ENCODE results near the gene SV2C.
"Not testable (repeated sequence)": the region's sequence is repeated elsewhere in the genome, so short reads cannot be mapped to it uniquely, and the experiment has no call there.

The SV2C gene

GRCh38 chr5:76363352-76364225 lies 280.4 kb downstream of the SV2C start:
- DNase-seq, result no peak

GRCh38 chr5:76364226-76364589 lies 281.0 kb downstream of the SV2C start:
- no peak for DNase-seq

DNA sequence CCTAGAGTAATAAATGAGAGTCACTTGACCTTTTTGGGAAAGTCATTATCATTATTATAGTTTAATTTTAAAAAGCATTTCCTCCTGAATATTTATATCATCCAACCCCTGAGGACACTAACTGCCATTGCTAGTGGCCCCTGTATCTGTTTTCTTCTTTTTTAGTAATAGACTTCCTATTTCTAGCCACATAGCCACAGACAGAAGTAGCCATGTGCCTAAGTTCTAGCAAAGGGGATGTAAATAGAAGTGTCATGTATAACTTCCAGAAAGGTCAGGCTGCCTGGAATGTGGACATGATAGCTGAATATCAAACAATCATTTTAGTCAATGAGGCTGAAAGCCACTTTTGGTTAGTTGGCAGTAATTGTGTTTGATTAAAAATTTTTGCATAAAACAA lies 282.4 kb downstream of the SV2C start:
- DNase-seq, result no peak

GRCh38 chr5:76366596-76366995 lies 283.4 kb downstream of the SV2C start:
- no peak for DNase-seq

GRCh38 chr5:76367623-76368371 lies 284.6 kb downstream of the SV2C start:
- DNase-seq, result no peak

- no peak for DNase-seq
Measured at GRCh38 chr5:76368941-76369340, 285.8 kb downstream of the SV2C start.

GRCh38 chr5:76369668-76370067 lies 286.5 kb downstream of the SV2C start:
- DNase-seq, result not testable (repeated sequence)

DNA sequence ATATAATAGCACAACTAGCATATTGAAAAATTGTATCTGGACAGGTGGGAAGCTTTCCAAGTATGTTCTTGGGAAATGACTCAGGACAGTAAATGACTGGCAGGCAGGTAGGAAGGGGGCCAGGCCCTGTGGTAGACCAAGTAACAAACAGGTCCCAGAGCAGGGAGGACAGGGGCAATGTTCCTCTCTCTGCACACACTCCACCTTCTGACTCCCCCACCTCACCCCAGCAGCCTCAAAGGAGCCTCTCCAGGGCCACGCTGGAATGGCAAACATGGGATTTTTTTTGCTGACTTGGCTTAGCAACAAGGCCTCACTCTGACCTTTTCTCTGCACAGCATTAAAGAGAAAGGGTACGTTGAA lies 288.8 kb downstream of the SV2C start:
- DNase-seq, result no peak

DNA sequence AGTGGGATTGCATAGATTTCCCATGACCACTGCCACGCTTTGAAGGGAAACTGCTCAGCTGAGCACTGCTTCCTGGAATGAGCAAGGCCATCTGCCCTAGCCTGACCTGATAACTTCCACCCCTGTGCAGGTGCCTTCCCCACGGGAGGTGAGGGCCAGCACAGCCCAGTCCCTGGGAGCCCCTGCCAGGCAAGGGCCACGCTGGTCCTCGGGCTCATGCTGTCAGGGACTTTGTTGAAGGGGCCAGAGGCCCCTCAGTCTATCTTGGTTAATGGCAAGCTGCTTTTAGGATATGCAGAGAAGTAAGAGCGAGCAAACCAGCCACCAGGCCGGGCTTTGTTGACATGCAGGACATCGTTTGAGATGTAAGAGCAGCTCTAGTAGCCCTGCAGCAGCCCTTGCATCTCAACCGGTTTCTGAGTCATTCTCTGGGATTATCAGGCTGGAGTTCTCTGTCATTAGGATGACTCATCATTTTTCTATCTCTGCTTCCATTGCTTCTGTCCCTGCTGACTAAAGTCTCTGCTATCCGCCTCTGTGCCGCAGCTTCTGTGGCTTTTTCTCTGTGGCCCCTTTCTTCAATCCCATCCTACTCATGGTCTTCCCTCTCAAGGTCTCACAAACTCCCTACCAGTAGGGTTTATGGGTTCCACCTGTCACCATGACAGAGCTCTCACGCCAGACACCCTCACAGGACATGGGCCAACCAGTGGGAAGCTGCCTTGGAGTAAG lies 289.3 kb downstream of the SV2C start:
- no peak for DNase-seq

- no peak for DNase-seq
Measured at GRCh38 chr5:76376148-76376865, 293.1 kb downstream of the SV2C start.

- DNase-seq, result no peak
Measured at GRCh38 chr5:76376866-76377230, 293.7 kb downstream of the SV2C start.

GRCh38 chr5:76378355-76378754 lies 295.2 kb downstream of the SV2C start:
- DNase-seq, result no peak

- no peak for DNase-seq
Measured at GRCh38 chr5:76379316-76379715, 296.1 kb downstream of the SV2C start.

- DNase-seq, result no peak
Measured at GRCh38 chr5:76379855-76380254, 296.7 kb downstream of the SV2C start.

- DNase-seq, result no peak
Measured at GRCh38 chr5:76380346-76381066, 297.3 kb downstream of the SV2C start.

DNA sequence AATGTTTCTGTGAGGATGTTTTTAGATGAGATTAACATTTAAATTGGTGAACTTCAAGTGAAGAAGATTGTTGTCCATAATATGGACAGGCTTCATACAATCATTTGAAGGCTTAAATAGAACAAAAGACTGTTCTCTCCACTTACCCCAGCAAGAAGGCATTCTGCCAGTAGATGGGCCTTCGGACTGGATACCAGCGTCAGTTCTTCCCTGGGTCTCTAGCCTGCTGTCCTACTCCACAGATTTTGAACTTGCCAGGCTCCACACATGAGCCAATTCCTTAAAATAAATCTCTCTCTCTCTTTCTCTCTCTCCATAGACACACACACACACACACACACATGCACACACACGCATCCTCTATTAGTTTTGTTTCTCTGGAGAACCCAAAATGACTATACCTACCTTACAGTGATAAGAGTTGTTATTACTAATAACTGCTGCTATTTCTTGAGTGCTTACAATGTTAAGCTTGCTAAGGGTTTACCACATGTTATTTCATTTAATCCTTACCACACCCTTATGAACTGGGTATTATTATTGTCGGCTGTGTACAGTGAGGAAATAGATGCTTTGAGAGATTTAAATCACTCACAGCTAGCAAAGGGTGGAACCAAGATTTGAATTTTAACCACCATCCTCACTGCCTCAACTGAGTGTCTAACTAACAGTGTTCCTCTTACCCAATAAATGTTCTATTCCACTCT lies 300.1 kb downstream of the SV2C start:
- no peak for DNase-seq

- DNase-seq, result no peak
Measured at GRCh38 chr5:76384189-76384588, 301.0 kb downstream of the SV2C start.

DNA sequence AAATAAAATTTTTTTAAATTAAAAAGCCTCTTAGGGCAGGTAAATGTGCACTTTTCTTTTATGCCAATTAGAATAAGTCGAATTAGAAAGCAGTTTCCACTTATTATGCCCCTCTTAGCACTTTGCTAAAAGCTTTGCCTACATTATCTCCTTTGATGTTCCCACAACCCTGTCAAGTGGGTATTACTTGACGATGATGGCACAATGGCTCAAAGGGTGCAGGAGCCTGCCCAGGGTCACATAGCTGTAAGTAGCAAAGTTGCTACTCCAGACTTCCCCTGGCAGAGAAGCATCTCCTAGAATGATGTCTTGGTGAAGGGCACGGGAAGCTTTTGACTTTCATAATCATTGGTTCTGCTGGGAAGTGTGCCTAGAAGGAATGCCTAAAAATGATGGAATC lies 301.5 kb downstream of the SV2C start:
- no peak for DNase-seq

DNA sequence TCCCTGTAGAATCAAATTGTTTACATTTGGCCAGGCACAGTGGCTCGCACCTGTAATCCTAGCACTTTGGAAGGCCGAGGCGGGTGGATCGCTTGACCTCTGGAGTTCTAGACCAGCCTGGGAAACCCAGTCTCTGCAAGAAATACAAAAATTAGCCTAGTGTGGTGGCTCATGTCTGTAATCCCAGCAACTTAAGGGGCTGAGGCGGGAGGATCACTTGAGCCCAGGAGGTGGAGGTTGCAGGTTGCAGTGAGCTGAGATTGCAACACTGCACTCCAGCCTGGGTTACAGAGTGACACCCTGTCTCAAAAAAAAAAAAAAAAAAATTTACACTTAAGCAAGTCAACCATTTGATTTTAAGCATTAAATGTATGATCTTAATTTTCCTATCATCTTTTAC lies 302.4 kb downstream of the SV2C start:
- DNase-seq, result no peak

DNA sequence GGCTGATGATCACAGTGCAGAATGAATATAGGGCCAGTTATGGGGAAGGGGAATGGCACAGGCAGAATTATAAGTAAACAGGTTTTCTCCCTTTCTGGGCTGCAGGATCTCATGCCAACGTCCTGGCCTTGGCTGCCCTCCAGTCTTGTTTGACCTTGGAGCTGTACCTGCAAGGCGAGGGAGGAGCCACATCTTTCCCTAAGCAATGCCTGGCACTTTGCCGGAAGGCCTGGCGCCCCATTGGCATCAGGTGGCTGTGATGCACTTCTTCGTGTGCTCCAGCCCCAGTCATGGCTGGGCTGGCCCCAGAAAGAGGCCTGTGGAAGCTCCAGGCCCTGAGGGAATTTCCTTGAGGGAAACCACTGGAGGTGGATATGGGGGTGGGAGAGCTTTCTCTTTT lies 303.2 kb downstream of the SV2C start:
- peak; percentile 68 for DNase-seq

GRCh38 chr5:76388236-76388635 lies 305.1 kb downstream of the SV2C start:
- no peak for DNase-seq
